ENCODE results near the gene EPHA1.

- no peak for TF ChIP-seq CREB1 (CRISPR knock-in tag; IDR thresholded peaks at IDR 0.05; ENCODE audit: low read depth)
- TF ChIP-seq CTCF (conservative IDR thresholded peaks at IDR 0.05; ENCODE audit: low read depth in 2 of 2), result no peak
- no peak for TF ChIP-seq EZH2phosphoT487 (IDR thresholded peaks at IDR 0.05; ENCODE audit: unreplicated experiment)
- TF ChIP-seq POLR2AphosphoS5 (IDR thresholded peaks at IDR 0.05; ENCODE audit: low read depth), result no peak
- TF ChIP-seq NANOG (IDR thresholded peaks at IDR 0.05; ENCODE audit: borderline replicate concordance), result no peak
- no peak for TF ChIP-seq EZH2 (IDR thresholded peaks at IDR 0.05; ENCODE audit: low read depth, unreplicated experiment)
- TF ChIP-seq REST (IDR thresholded peaks at IDR 0.05; ENCODE audit: unreplicated experiment), result no peak
- no peak for TF ChIP-seq JUNB (IDR thresholded peaks at IDR 0.05; ENCODE audit: unreplicated experiment)
- TF ChIP-seq STAT1 (IDR thresholded peaks at IDR 0.05; ENCODE audit: unreplicated experiment), result no peak
- TF ChIP-seq ZNF114 (CRISPR knock-in tag; IDR thresholded peaks at IDR 0.05), result no peak
These were observed 14.6 kb downstream of the EPHA1 start for GRCh38 chr7:143394068-143394467.

Measured in GM23338 (cell line).